Dendritic cell treated with granulocyte-macrophage colony-stimulating factor and Interleukin-4, amounts not matched to agents 40 ng/mL and 50 ng/mL, for 4 days (primary cell): ENCODE data around the gene SPATA12.
A peak's percentile ranks its signal among the peaks of the same experiment; 100 is the strongest.

Experiments
- H3K27ac Mint-ChIP-seq: one replicate; pipeline ENCODE4 v1.8.0; 2022; ENCODE audit warnings: mild to moderate bottlenecking, mixed read lengths
- H3K27me3 Mint-ChIP-seq: one replicate; pipeline ENCODE4 v1.8.0; 2022; ENCODE audit warnings: mild to moderate bottlenecking, mixed read lengths
- H3K36me3 Mint-ChIP-seq: one replicate; pipeline ENCODE4 v1.8.0; 2022; ENCODE audit warnings: low read depth, mixed read lengths
- H3K4me1 Mint-ChIP-seq: one replicate; pipeline ENCODE4 v1.8.0; 2022; ENCODE audit warnings: low read depth, mixed read lengths
- H3K4me3 Mint-ChIP-seq: one replicate; pipeline ENCODE4 v1.8.0; 2022; ENCODE audit warnings: mild to moderate bottlenecking, moderate library complexity, mixed read lengths
- H3K9me3 Mint-ChIP-seq: one replicate; pipeline ENCODE4 v1.8.0; 2022; ENCODE audit warnings: mixed read lengths
- intact Hi-C: fragments of 100-400 bp; cut with micrococcal nuclease; formaldehyde crosslinking; loops from one replicate; pipeline ENCODE4 v1.15.0; 2022

Gene SPATA12

GRCh38 chr3:57064001-57064400, 3.5 kb downstream of the SPATA12 start:
- intact Hi-C loops = no loop called here
- Mint-ChIP-seq H3K4me3 (no peak overlapping the region), H3K27ac (peak overlapping the region; percentile 73), H3K27me3 (no peaks in the 10 kb centered on the region), H3K4me1 (peaks cover 63% of the 10 kb centered on the region), H3K36me3 (no peaks in the 10 kb centered on the region), H3K9me3 (no peaks in the 10 kb centered on the region)

GRCh38 chr3:57064572-57064971, 4.1 kb downstream of the SPATA12 start:
- Mint-ChIP-seq H3K4me1 (peaks cover 61% of the 10 kb centered on the region), H3K27me3 (no peaks in the 10 kb centered on the region), H3K36me3 (no peaks in the 10 kb centered on the region), H3K27ac (no peak overlapping the region), H3K9me3 (no peaks in the 10 kb centered on the region), H3K4me3 (no peak overlapping the region)
- intact Hi-C loops = no loop called here

GRCh38 chr3:57065588-57065987, 5.1 kb downstream of the SPATA12 start:
- Mint-ChIP-seq H3K4me3 (no peak overlapping the region), H3K27me3 (no peaks in the 10 kb centered on the region), H3K9me3 (no peaks in the 10 kb centered on the region), H3K4me1 (peaks cover 52% of the 10 kb centered on the region), H3K36me3 (no peaks in the 10 kb centered on the region), H3K27ac (no peak overlapping the region)
- intact Hi-C loops = no loop called here

GRCh38 chr3:57066471-57066870, 6.0 kb downstream of the SPATA12 start:
- Mint-ChIP-seq H3K27ac (no peak overlapping the region), H3K27me3 (no peaks in the 10 kb centered on the region), H3K36me3 (no peaks in the 10 kb centered on the region), H3K4me1 (peaks cover 46% of the 10 kb centered on the region), H3K4me3 (no peak overlapping the region), H3K9me3 (no peaks in the 10 kb centered on the region)
- intact Hi-C loops = no loop called here

- H3K27ac Mint-ChIP-seq = peak overlapping the region; percentile 32
Measured at GRCh38 chr3:57068437-57069089, 8.1 kb downstream of the SPATA12 start.

GRCh38 chr3:57069503-57069902, 9.0 kb downstream of the SPATA12 start:
- no peaks in the 10 kb centered on the region for H3K27me3 Mint-ChIP-seq
- no peak overlapping the region for H3K27ac Mint-ChIP-seq
- no peaks in the 10 kb centered on the region for H3K9me3 Mint-ChIP-seq

More at GRCh38 chr3:57068437-57069089, 8.1 kb downstream of the SPATA12 start:
- Mint-ChIP-seq H3K4me1 (peaks cover 28% of the 10 kb centered on the region), H3K36me3 (no peaks in the 10 kb centered on the region), H3K4me3 (no peak overlapping the region), H3K27me3 (no peaks in the 10 kb centered on the region), H3K9me3 (no peaks in the 10 kb centered on the region)
- intact Hi-C loops = no loop called here

GRCh38 chr3:57073628-57074027, 13.2 kb downstream of the SPATA12 start:
- Mint-ChIP-seq H3K36me3 (no peaks in the 10 kb centered on the region), H3K4me3 (no peak overlapping the region), H3K4me1 (peaks cover 26% of the 10 kb centered on the region), H3K27me3 (peaks cover 33% of the 10 kb centered on the region), H3K27ac (no peak overlapping the region), H3K9me3 (no peaks in the 10 kb centered on the region)
- intact Hi-C loops = loop anchor here (10.0 kb wide), 1 partner anchor 379 kb away; no protein-coding TSS in a partner anchor

More at GRCh38 chr3:57069503-57069902, 9.0 kb downstream of the SPATA12 start:
- Mint-ChIP-seq H3K4me1 (peaks cover 30% of the 10 kb centered on the region), H3K36me3 (no peaks in the 10 kb centered on the region), H3K4me3 (no peak overlapping the region)
- intact Hi-C loops = no loop called here

- H3K4me3 Mint-ChIP-seq = no peak overlapping the region
- H3K4me1 Mint-ChIP-seq = peaks cover 24% of the 10 kb centered on the region
- H3K36me3 Mint-ChIP-seq = no peaks in the 10 kb centered on the region
- H3K27ac Mint-ChIP-seq = no peak overlapping the region
- H3K9me3 Mint-ChIP-seq = no peaks in the 10 kb centered on the region
- peaks cover 36% of the 10 kb centered on the region for H3K27me3 Mint-ChIP-seq
- intact Hi-C loops = loop anchor here (10.0 kb wide), 1 partner anchor 379 kb away; no protein-coding TSS in a partner anchor
Measured at GRCh38 chr3:57074135-57074534, 13.7 kb downstream of the SPATA12 start.

- Mint-ChIP-seq H3K27ac (no peak overlapping the region), H3K4me3 (no peak overlapping the region), H3K27me3 (peaks cover 56% of the 10 kb centered on the region), H3K36me3 (no peaks in the 10 kb centered on the region), H3K9me3 (no peaks in the 10 kb centered on the region), H3K4me1 (peaks cover 33% of the 10 kb centered on the region)
- intact Hi-C loops = loop anchor here (5.0 to 10.0 kb wide), 2 partner anchors 79 to 382 kb away; no protein-coding TSS in a partner anchor
Measured at GRCh38 chr3:57076422-57076951, 16.0 kb downstream of the SPATA12 start.

GRCh38 chr3:57077630-57078343, 17.3 kb downstream of the SPATA12 start:
- intact Hi-C loops = loop anchor here (5.0 to 10.0 kb wide), 2 partner anchors 80 to 383 kb away; no protein-coding TSS in a partner anchor
- Mint-ChIP-seq H3K27me3 (peaks cover 62% of the 10 kb centered on the region), H3K9me3 (no peaks in the 10 kb centered on the region), H3K36me3 (no peaks in the 10 kb centered on the region), H3K4me1 (peaks cover 39% of the 10 kb centered on the region), H3K4me3 (peak overlapping the region; percentile 73), H3K27ac (peak overlapping the region; percentile 11)

GRCh38 chr3:57078344-57078634, 17.8 kb downstream of the SPATA12 start:
- Mint-ChIP-seq H3K4me3 (peak overlapping the region; percentile 73), H3K27ac (peak overlapping the region; percentile 11), H3K27me3 (peaks cover 62% of the 10 kb centered on the region), H3K9me3 (no peaks in the 10 kb centered on the region), H3K36me3 (no peaks in the 10 kb centered on the region), H3K4me1 (peaks cover 39% of the 10 kb centered on the region)
- intact Hi-C loops = loop anchor here (5.0 to 10.0 kb wide), 2 partner anchors 81 to 383 kb away; no protein-coding TSS in a partner anchor

GRCh38 chr3:57078635-57079473, 18.4 kb downstream of the SPATA12 start:
- H3K36me3 Mint-ChIP-seq = no peaks in the 10 kb centered on the region
- peaks cover 38% of the 10 kb centered on the region for H3K4me1 Mint-ChIP-seq
- H3K27ac Mint-ChIP-seq = peak overlapping the region; percentile 11
- H3K27me3 Mint-ChIP-seq = peaks cover 62% of the 10 kb centered on the region
- intact Hi-C loops = loop anchor here (5.0 to 10.0 kb wide), 2 partner anchors 82 to 384 kb away; no protein-coding TSS in a partner anchor
- no peaks in the 10 kb centered on the region for H3K9me3 Mint-ChIP-seq
- H3K4me3 Mint-ChIP-seq = peak overlapping the region; percentile 73

GRCh38 chr3:57079474-57079831, 19.0 kb downstream of the SPATA12 start:
- Mint-ChIP-seq H3K27me3 (peaks cover 62% of the 10 kb centered on the region), H3K36me3 (no peaks in the 10 kb centered on the region), H3K27ac (no peak overlapping the region), H3K4me3 (peak overlapping the region; percentile 73), H3K4me1 (peaks cover 32% of the 10 kb centered on the region), H3K9me3 (no peaks in the 10 kb centered on the region)
- intact Hi-C loops = loop anchor here (5.0 to 10.0 kb wide), 2 partner anchors 82 to 385 kb away; no protein-coding TSS in a partner anchor
